Mucosa of stomach (tissue), 1 donor: ENCODE results near the gene ZBTB16.

ENCODE experiments used
- H3K27me3 ChIP-seq: one replicate; pipeline ENCODE4 v1.7.0; 2013; ENCODE audit warnings: mild to moderate bottlenecking, low read length; ENCODE audit not compliant: control insufficient read depth, insufficient read depth
- H3K36me3 ChIP-seq: one replicate; pipeline ENCODE4 v1.7.0; 2013; ENCODE audit warnings: low read length; ENCODE audit not compliant: control insufficient read depth, insufficient read depth
- H3K4me1 ChIP-seq: one replicate; pipeline ENCODE4 v1.7.0; 2013; ENCODE audit warnings: mild to moderate bottlenecking, low read length; ENCODE audit not compliant: control insufficient read depth, insufficient read depth
- H3K4me3 ChIP-seq: one replicate; pipeline ENCODE4 v1.7.0; 2013; ENCODE audit warnings: low read length
- H3K9ac ChIP-seq: one replicate; pipeline ENCODE4 v1.7.0; 2013; ENCODE audit warnings: mild to moderate bottlenecking, low read length, moderate library complexity
- H3K9me3 ChIP-seq: one replicate; pipeline ENCODE4 v1.7.0; 2013; ENCODE audit warnings: mild to moderate bottlenecking, low read length, moderate library complexity; ENCODE audit not compliant: control insufficient read depth
- donor health status: Pancreatic carcinoma.

The ZBTB16 gene

DNA sequence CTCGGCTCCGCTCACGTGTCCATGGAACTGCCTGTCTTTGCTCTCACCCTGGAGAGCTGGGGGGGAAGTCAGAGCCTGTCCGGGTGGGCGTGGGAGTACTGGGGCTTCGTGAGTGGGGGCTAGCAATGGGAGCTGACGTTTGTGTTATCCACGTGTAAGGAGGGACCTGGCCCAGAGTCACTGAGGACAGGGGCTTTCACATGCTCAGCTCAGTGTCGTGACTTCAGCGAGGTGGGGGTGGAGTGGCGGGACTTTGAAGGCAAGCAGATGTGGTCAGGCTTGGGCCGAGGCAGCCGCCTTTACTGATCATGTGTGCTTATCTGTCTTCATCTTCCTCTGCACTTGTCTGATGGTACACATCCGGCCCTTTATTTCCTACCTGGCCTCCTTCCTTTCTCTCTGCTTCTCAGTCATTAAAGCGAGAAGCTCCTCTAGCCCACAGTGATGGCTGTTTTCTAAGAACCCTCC is 123.6 kb downstream of the ZBTB16 start:
- no peak overlapping the region for H3K4me3 ChIP-seq
- H3K4me1 ChIP-seq, result peaks cover 22% of the 10 kb centered on the region
- no peak overlapping the region for H3K9ac ChIP-seq
- H3K9me3 ChIP-seq, result no peaks in the 10 kb centered on the region
- no peaks in the 10 kb centered on the region for H3K36me3 ChIP-seq
- peaks cover 4% of the 10 kb centered on the region for H3K27me3 ChIP-seq

DNA sequence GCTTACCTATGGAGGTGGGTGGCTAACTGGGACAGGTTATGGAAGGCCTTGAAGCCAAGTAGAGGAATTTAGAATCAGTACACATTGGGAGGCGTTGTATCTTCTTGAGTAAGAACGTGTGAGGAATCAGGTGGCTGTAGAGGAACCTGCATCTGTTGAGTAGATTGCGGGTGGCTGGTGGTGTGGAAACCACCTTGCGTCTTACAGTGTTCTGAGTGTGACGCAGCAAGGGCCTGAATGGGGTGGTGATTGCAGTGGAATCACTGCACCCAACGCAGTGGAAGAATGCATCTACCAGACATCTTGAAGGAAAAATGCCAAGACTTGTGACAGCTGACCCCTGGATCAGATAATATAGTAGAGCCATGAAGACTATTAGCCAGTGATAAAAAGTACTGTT is 125.9 kb downstream of the ZBTB16 start:
- Histone ChIP-seq H3K4me1 (peaks cover 1% of the 10 kb centered on the region), H3K9ac (no peak overlapping the region), H3K36me3 (no peaks in the 10 kb centered on the region), H3K4me3 (no peak overlapping the region), H3K9me3 (no peaks in the 10 kb centered on the region), H3K27me3 (peaks cover under 1% of the 10 kb centered on the region)

DNA sequence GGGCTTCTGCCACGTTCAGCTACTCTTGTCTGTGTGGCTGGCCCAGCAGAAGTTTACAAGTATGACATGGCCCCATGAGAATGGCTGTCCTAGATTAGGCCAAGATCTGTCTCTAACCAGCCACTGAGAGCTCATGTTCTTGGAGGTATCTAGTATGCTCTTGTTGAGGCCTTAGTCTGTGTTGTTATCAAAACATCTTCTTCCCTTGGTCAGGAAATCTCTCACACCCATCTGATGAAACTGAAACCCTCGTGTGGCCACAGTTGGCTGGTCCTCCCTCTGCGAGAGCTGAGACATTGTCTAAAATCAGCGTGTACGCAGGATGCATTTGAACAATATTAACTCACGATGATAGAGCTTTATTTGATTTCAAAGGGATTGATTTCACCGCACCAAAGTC is 127.7 kb downstream of the ZBTB16 start:
- H3K9ac ChIP-seq, result no peak overlapping the region
- H3K36me3 ChIP-seq, result no peaks in the 10 kb centered on the region
- H3K9me3 ChIP-seq, result no peaks in the 10 kb centered on the region
- H3K27me3 ChIP-seq, result no peaks in the 10 kb centered on the region
- H3K4me1 ChIP-seq, result no peaks in the 10 kb centered on the region
- H3K4me3 ChIP-seq, result no peak overlapping the region

DNA sequence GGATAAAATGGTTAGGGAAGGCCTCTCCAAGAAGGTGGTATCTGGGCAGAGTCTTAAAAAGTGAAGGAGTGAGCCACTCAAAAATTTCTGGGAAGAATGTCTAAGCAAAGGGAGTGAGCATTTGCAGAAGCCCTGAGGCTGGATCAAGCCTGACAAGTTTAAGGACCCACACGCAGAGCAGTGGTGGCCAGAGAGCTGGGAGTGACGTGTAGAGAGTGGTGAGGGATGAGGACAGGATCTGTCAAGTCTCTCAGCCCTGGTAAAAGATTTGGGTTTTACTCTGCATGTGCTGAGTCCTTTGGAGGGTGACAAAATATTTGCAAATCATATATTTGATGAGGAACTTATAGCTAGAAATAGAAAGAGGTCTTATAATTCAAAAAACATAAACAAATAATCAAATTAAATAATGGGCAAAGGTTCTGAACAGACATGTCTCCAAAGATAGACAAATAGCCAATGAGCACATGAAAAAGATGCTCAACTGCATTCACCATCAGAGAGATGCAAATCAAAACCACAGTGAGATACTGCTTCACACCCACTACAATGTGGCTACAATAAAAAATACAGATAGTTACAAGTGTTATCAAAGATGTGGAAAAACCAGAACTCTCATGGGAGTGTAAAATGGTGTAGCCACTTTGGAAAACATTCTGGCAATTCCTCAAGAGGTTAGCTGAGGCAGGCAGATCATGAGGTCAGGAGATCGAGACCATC is 129.5 kb downstream of the ZBTB16 start:
- H3K36me3 ChIP-seq, result no peaks in the 10 kb centered on the region
- no peaks in the 10 kb centered on the region for H3K27me3 ChIP-seq
- H3K9me3 ChIP-seq, result no peaks in the 10 kb centered on the region
- H3K9ac ChIP-seq, result no peak overlapping the region
- H3K4me3 ChIP-seq, result no peak overlapping the region
- no peaks in the 10 kb centered on the region for H3K4me1 ChIP-seq

DNA sequence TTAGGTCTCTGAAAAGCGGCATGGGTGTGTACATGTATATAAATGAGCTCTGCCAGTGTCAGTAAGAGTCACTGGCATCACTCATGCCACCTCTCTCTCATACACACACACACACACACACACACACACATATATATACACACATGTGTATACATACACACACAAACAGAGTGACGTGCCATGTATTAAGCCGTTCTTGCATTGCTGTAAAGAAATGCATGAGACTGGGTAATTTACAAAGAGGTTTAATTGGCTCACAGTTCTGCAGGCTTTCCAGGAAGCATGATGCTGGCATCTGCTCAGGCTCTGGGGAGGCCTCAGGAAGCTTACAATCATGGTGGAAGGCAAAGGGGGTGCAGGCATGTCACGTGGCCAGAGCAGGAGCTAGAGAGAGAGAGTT is 131.1 kb downstream of the ZBTB16 start:
- Histone ChIP-seq H3K9me3 (no peaks in the 10 kb centered on the region), H3K4me1 (no peaks in the 10 kb centered on the region), H3K27me3 (no peaks in the 10 kb centered on the region), H3K4me3 (no peak overlapping the region), H3K36me3 (no peaks in the 10 kb centered on the region), H3K9ac (no peak overlapping the region)

DNA sequence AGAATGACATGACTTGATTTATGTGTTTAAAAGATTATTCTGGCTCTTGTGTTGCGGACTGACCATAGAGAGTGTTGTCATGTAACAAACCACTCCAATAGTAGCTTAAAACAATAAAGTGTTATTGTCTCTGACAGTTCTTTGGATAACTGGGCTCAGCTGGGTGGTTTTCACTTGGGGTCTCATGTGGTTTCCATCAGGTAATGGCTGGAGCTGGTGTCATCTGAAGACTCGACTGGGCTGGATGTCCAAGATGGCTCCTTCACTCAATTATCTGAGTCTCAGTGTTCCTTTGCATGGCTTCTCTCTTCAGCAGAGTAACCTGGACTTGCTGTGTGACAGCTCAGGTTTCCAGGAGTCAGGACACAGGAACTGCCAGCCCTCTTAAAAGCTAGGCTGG is 132.4 kb downstream of the ZBTB16 start:
- Histone ChIP-seq H3K4me1 (peaks cover 9% of the 10 kb centered on the region), H3K36me3 (no peaks in the 10 kb centered on the region)

DNA sequence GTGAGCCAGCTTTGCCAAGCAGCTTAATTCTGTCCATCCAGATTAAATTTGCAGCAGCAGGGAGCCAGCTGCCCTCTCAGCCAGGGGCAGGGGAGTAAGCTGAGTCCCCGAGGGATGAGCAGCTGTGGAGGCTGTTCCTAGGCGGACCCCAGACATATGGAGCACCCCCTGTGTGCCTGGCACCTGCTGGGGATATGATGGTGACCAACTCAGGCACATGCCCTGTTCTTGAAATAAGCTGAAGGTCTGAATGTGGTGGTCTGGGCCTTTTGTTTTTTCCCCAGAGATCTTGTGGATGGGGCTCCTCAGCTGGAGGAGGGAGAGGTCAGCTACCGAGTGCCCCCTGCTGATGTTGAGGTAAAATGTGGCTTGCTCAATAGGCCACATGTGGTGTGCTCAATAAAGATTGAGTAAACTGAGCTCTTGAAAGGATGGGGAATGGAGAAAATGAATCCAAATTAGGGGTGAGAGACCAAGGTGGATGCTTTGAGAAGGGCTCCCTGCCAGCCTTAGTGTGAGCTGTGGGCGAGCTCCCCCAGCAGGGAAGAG is 133.4 kb downstream of the ZBTB16 start:
- peaks cover 10% of the 10 kb centered on the region for H3K4me1 ChIP-seq
- no peaks in the 10 kb centered on the region for H3K9me3 ChIP-seq
- H3K4me3 ChIP-seq, result no peak overlapping the region
- no peak overlapping the region for H3K9ac ChIP-seq
- H3K36me3 ChIP-seq, result no peaks in the 10 kb centered on the region
- no peaks in the 10 kb centered on the region for H3K27me3 ChIP-seq

More for the DNA sequence above, 132.4 kb downstream of the ZBTB16 start:
- no peaks in the 10 kb centered on the region for H3K27me3 ChIP-seq
- H3K9ac ChIP-seq, result no peak overlapping the region
- no peak overlapping the region for H3K4me3 ChIP-seq
- H3K9me3 ChIP-seq, result no peaks in the 10 kb centered on the region

DNA sequence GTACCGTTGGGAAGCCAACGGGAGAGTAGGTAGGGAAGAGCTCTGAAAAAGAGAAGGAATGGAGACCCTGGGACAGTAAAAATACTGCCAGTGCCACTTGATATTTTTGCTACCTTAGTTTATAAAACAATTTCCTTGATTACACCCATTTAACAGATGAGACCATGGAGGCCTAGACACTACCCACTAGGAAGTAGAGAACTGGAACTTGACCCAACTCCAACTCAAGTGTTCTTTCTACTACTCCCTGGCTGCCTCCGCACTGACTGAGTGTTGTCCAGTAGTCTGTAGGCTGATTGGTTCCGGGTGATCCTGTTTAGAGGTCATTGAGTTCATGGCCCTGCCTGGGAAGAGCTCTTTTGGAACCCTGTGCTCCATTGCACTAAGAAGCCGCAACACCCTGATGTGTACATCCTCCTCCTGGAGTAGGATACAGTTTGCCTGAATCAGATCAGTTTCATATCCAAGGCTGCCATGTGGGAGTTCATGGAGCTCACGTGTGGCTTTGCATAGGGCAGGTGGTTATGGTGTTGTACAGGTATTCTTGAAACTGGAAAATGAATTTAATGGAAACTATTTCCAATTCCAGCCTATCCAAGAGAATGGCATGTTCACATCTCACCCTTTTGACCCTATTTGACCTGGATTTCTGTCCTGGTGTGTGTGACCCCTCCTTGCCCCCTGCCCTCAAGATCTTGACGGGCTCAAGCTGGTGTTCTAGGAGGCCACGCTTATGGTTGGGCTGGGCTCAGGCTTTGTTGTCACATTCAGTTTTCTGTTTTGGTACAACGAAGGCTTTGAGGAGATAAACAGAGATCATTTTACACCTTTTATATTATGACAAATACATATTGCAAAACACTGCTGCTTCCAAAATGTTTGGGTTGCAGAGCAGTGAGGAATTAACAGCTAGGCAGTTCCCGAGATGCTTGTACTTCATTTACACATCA is 134.5 kb downstream of the ZBTB16 start:
- Histone ChIP-seq H3K9me3 (no peaks in the 10 kb centered on the region), H3K36me3 (no peaks in the 10 kb centered on the region), H3K4me3 (no peak overlapping the region), H3K4me1 (peaks cover 16% of the 10 kb centered on the region), H3K27me3 (no peaks in the 10 kb centered on the region), H3K9ac (no peak overlapping the region)

DNA sequence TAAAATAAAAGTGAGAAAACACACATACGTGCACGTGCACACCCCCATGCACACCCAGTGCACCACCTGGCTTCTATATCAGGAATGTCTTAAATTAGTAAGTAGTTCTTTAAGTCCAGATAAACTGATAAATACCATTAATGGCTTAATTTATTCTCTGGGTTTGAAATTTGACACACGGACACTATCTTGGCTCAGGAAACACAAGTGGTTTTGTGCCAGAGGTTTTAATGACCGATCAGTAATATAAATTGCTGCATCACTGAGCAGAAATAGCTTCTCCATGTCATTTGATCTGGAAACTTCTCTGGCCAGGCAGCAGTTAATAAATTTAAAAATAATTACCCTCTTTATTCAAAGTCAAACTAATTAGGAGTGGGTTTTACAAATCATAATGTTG is 135.2 kb downstream of the ZBTB16 start:
- Histone ChIP-seq H3K27me3 (no peaks in the 10 kb centered on the region), H3K36me3 (no peaks in the 10 kb centered on the region), H3K4me1 (peaks cover 18% of the 10 kb centered on the region), H3K9ac (no peak overlapping the region), H3K9me3 (no peaks in the 10 kb centered on the region), H3K4me3 (no peak overlapping the region)

DNA sequence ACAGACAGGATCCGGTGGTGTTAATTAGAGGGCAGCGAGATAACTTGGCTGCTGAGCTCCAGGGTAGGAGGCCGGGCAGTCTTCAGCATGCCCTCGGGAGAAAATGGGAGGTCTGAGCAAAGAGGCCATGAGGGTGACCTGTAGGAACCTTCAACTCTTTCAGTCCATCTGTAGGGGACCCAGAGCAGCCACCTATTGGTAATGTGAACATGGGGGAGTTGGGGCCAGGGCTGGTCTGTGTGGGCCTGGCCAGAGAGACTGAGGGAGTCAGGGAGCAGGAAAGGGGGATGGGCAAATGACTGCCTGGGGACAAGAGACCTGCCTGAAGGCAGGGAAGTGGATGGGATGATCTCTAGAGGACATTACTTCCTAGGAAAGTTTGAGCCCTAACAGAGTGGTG is 135.6 kb downstream of the ZBTB16 start:
- H3K4me3 ChIP-seq, result no peak overlapping the region
- H3K27me3 ChIP-seq, result no peaks in the 10 kb centered on the region
- H3K9me3 ChIP-seq, result no peaks in the 10 kb centered on the region
- peaks cover 18% of the 10 kb centered on the region for H3K4me1 ChIP-seq
- no peaks in the 10 kb centered on the region for H3K36me3 ChIP-seq
- no peak overlapping the region for H3K9ac ChIP-seq

DNA sequence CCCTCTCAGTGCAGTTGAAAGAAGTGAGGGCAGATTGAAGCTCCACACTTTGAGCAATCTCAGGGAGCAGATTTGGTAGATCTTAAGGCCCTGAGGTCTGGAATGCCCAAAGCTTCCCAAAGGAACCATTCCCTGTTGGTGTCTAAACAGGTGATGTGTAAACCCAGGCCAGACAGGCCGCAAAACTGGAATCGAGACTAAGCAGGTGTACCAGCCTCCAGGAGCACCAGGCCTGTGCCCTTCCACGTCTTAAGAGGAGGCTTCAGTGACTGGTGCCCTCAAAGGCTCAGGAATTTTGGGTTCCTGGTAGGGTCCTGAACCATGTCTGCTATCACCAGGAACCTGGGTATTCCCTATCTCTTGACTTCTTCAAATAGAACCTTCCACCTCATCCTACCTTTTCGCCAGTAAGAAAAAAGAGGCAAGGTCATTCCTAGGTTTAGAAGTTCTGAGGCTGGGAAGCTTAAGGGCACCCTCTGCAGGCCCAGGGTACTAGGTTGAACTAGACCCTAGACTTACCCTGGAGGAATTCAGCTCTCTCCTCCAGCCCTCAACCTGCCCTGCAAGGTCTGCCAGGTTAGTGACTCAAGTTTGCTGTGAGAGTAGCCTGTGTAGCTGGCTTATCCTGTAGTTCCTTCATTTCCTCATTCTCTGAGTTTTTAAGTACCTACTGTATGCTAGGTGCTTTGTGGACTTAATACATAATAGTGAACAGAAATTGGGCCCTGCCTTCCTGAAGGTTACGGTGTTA is 136.6 kb downstream of the ZBTB16 start:
- H3K27me3 ChIP-seq, result no peaks in the 10 kb centered on the region
- no peak overlapping the region for H3K4me3 ChIP-seq
- H3K9me3 ChIP-seq, result no peaks in the 10 kb centered on the region
- H3K9ac ChIP-seq, result no peak overlapping the region
- no peaks in the 10 kb centered on the region for H3K36me3 ChIP-seq
- H3K4me1 ChIP-seq, result peaks cover 18% of the 10 kb centered on the region
